CD4-positive, alpha-beta T cell treated with Interleukin-17A for 4 hours (primary cell): Measurements from ENCODE around the gene CAPS.
A peak's percentile ranks its signal among the peaks of the same experiment; 100 is the strongest.

Experiments
- DNase-seq: peaks from one replicate; pipeline ENCODE4 v3.0.0-alpha.2; 2020; ENCODE audit warnings: mixed read lengths

CAPS gene

DNA sequence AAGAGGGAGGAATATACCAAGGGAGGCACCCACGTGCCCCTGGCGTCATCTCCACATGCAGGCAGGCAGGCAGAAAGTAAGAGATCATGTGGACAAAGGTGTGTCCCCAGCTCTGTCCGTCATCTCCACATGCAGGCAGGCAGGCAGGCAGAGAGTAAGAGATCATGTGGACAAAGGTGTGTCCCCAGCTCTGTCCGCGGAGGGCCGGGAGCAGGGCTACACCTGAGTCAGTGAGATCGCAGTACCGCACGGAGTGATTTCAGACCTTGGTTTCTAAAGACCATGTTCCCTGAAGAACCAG lies 22.2 kb downstream of the CAPS start:
- DNase-seq: no peak

DNA sequence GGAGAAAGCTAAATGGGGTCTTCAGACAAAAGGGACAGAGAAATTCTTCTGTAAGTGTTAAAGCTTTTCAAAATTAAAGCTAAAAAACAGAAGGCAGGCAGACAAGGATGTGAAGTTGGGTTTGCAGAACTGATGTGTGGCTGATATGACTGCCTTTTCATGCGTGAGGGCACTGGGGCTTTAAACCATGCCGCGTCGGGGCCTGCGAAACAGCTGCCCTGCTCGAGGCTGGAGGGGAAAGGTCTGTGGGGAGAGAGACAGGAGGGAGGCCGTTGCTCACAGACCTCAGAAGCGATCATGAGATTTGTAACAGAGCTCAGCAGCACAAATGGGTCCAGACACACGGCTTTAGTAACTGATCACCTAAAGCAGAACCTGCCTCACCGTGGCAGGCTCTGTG lies 23.5 kb downstream of the CAPS start:
- DNase-seq: no peak

DNA sequence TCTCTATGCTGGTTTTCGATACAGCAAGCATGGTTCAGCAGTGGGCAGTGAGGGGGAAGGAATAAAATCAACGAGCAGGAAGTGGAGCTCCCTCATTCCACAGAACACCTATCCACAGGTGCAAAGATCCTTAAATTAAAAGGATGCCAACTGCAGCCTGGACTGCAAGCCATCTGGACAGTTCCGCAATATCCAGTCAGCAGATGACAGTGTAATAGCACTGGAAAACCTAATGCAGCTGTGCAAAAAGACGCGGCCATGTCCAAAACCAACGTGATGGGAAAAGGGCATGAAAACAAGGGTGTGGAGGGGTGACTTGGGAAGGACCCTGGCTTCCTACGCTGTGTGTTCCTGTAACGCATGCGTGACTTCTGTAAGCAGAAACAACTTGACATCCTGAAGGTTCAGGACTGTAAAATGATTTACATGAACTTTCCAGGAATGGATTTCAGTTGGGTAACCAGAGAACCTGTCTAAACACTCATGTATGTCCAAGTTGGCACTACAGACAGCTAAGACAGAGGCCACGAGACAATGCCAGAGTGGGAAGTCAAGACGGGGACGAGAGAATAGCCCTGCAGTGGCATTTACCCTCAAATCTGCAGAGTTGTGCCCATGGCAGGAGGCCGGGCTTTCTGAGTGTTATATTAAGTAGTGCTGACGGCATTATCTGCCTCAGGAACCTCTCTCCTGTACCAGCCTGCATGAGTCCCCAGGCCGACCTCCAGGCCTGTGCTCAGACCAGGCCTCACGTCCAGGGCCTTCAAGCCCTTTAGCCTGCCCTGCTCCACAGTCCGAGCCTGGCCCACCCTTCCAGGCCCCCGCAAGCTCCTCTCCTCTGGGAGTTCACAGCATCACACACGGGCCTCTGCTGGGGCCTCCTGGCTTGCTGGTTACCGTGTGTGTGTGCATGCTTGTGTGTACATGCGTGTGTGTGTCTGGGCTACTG lies 26.5 kb downstream of the CAPS start:
- DNase-seq: no peak

DNA sequence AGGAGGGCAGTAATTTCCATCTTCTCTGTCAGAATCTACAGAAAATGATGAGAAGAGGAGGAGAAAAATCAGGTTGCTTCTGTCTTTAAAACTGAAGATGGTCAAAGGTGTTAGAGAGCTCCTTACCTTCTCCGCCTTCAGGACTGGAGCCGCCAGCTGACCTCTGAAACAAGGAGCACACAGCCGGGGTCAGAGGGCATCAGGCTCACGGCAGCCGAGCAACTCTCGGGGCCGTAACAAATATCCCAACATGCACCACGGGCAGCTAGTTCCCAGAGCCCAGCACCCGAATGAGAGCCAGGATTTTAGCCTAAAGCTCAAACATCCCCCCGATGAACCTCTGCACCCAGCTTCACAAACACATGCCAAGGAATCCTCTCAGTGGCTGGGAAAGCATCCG lies 27.6 kb downstream of the CAPS start:
- no peak for DNase-seq

DNA sequence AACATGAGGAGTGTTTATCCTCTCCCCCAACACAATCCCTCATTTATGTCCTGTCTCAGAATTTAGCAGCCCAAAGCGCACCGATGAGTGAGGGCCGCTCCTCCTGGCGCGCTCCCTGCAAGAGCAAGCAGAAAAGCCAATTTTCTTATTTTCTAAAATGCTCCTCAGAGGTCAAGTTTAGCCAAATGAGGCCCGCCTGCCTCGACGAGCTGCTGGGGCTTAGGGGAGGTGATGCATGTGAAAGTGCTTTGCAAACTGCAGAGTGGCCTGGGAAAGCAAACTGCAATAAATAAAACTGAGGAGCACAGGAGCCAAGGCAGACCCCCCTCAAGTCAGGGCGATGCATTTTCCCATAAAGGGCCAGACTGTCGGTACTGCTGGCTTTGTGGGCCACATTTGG lies 29.0 kb downstream of the CAPS start:
- no peak for DNase-seq

DNA sequence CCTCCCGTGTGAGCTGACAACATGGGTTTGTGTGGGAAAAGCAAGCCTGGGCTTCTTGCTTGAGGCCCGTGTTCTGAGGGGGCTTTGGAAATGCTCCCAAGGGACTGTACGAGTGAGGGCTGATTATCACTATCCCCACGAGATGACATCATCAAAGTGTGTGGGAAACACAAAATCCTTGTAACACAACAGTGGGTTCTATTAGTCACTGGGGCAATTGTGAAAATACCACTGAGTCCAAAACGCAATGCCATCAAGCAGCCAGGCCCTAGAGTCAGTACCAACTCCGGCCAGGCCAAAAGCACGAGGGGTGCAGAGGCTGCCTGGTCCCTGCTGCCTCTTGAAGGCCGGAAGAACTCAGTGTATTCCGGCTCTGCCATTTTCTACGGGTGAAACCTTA lies 29.6 kb downstream of the CAPS start:
- DNase-seq: no peak

DNA sequence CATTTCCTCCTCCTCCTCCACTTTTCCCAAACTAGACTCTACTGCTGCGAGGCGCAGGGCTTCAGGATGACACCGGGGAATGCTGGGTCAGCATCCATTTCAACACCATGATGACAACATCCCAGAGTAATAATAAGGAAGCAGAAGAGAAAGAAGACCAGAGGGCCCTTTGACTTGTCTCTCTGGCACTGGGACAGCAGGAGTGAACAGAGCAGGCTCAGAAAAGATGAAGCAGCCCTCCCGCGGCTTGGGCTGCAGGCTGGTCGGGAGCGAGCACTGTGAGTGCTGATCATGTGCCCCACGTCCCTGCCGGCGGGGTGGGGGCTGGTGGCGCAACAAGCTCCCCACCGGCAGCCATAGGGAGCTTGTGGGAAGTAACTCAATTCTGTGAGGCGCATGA lies 33.4 kb downstream of the CAPS start:
- DNase-seq: no peak

DNA sequence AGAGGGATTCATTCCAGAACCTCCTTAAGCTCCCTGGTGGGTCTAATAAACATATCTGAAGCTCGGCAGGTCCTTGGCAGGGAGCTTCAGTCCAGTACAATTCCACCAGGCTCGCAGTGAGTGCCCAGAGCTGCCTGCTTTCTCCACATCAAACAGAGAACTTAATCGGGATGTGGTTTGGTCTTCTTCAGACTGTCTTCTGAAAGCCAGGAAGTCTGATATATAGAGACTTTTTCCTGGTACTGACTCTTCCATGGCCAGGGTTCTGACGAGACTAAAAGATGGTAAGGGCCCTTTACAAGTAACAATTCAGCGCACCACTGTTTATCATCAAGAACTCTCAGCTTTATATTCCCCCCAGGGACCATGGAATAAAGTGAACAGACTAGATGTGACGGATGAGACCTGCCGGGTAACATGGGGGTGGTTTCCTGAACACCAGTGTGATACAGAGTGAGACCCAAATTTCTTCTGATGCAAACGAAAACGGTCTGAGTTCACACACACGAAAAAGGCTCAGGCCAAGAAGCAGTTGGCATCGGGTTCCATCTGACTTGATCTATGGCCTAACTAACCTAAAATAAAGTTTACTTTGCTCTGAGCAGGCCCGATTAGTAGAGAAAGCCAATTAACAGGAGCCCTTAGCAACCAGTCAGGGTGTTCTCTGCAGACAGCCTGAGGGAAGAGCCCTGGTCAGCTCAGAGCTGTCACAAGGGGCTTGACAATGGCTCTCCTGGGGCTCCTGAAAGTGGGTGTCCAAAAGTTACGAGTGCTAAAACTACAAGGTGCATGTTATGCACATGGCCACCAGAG lies 34.9 kb downstream of the CAPS start:
- DNase-seq: peak; percentile 50

DNA sequence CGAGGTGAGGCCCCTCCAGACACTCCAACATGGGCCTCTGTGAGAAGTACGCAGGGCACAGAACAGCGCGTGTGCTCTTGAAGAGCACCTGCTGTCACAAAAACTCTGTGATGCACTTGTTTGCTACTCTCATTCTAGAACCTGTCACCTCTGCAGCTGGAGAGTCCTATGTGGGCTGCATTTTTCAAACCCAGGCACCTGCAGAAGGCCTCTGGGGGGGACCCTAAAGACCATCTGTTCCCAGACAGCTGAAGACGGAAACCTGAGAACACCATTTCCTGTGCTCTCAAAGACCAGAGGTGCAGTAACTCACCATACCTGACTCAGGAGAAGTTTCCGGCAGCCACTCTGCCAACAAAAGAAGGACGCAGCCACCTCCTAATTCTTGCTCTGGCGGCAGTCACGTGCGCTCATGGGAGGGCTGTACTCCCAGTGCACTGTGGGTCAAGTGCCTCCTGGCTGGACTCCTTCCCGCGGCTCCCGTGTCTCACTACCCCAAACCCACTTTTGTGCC lies 35.8 kb downstream of the CAPS start:
- peak; percentile 69 for DNase-seq

DNA sequence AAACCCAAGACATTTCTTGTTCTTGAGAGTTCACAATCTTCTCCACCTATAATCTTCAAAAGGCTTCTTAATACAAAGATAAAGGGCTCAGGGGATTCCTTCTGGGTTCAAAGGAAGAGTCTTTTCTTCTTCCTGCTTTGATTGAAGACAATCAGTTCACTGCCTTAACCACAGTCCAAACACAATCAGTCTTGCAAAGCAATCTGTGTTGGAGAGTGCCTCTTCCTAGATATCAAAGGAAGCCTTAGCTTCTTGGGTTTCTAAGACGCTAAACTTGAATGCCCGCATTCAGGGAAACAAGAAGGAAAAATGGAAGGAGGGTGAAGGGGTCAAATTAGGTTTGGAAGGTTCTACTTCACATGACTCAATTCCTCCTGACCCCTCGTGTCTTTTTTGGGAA lies 36.7 kb downstream of the CAPS start:
- DNase-seq: no peak

DNA sequence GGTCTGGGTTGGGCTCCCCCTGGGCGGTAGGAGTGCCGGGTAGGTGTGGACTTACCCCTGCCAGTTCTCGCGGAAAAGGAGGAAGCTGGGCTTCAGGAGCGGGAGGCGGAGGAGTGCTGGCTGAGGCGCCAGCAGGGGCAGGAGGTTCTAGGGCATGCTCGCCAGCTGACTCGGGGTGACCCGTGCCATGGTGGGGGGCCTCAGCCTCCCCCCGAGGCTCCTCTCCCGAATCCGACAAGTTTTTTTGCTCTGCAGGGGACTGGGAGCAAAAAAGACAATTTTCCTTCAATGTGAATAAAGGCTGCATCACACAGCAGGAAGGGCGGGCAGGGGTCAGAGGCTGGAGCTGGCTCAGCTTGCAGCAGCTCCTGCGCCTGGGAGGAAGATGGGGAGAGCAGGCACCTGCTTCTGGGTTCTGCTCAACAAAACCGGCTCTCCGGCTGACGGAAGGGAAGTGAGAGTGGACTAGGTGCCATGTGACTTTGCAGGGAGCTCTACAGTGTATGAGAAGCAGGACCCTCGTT lies 37.3 kb downstream of the CAPS start:
- no peak for DNase-seq

DNA sequence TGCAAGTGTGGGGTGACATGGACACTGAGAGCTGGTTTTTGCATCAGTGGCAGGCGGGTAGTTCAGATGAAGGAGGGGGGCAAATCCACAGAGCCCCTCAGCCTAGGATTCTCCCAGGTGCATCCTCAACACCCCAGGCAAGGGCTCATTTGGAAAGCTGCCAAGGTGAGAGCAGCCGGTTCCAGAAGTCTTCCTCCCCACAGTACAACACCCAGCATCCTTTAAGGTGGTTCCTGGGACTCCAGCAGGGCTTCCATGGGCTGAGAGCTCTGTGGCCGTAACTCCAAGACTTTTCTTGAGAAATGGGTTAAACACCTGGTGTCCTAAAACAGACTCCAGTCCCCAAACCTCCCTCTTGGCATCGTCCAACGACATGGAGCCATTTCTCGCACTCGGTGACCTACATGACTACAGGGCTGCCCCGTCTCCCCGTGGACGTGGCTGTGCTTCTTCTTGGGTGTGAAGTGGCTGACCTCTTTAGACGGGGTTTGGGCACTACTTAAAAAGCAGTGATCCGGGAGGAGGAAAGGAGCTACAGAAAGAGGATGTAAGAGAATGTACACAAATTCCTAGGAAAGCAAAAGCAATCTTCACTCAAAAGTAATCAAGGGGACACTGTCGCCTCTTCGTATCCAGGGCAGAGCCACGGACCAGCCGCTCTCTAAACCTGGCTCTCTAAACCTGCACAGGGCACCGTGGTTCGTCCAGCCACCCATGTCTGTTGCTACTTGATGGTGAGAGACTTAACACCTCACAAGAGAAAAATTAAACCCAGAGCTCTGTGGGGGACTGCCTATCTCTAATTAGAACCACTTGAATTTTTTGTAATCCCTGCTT lies 38.4 kb downstream of the CAPS start:
- no peak for DNase-seq

DNA sequence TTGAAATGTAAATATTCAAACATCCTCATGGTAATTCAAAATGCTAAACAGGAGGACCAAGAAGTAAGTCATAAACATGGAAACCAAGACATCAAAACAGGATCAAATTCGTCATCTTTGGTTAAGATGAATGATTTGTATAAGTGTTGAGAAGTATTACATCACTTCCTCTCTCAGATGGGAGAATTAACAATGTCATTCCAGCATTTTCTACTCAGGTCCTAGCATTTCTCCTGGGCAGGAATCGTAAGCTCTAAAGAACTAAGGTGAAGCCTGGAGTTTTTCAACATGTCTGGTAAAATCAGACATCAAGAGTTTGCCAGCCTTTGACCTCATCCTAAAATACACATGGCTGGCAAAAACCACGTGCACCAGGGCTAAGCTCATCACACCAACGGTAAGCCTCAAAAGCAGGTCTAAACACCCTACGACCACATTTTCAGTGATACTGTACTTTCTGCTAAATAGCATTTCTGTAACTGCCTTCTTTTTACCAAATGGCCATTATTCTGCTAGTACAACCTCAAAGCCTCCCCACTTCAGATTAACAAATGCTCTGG lies 39.1 kb downstream of the CAPS start:
- no peak for DNase-seq

DNA sequence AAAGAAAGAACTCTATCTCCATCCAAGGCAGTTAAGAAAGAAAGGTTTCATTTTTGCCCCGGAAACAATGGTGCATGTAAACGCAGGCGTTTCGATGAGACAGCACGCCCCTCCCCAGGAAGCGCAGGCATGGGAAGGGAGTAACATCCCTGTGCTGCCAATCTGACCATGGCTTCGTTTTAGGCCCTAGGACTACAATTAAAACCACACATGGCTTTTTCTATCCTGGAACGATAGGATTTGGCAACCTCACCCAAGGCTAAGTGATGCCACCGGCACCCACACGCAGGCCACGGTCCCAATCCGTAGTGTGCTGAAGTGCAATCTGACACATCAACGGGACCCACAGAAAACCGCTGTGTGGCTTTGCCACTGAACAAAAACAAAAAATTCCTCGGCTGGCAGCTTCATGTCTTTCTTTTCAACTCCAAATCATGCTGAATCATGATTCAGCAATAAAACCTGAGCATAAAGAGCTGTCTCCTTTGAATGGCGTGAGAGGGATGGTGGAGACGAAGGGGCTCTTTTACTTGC lies 39.7 kb downstream of the CAPS start:
- peak; percentile 70 for DNase-seq

DNA sequence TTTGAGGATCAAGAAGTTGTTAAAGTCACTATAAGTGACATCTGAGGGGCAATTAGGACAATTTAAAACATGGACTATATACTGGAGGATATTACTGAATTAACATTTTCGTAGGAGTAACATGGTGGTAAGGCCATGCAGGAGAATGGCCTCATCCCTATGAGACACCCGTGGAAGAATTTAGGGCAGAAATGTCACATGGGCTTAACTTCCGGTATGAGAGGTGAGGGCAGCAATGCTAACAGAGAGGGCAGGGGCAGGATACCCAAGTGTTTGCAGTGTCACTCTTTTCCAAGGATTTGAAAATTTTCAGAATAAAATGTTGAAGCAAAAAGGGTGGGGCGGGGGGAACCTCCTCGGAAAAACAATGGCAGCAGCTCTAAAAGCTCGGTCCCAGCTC lies 40.2 kb downstream of the CAPS start:
- no peak for DNase-seq

DNA sequence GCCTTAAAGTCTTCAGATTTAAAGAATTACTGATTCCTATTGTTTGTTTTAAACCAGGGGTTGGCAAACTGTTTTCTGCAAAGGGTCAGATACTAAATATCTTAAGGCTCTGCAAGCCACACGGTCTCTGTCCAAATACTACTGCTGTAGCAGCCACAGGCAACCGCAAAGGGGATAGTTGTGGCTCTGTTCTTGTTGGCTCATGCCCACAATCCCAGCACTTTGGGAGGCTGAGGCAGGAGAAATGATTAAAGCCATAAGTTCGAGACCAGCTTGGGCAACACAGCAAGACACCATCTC lies 41.5 kb downstream of the CAPS start:
- DNase-seq: no peak

DNA sequence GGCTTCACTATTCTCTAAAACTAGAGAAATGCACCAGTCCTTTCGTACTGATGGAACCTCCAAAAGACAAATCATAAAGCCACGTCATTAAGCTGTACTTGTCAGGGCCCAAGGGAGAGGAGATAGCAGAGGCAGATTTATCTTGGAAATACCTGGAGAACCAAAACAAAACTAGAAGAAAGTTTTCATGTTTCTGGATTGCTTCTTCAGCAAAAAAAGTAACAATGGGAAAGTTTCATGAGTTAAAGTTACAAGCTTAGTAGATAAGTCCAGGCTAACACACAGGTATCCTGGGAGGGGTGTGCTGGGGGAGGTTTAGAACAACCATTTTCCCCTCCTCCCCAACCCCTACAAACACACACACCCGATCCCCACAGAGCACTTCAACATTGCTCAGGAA lies 42.3 kb downstream of the CAPS start:
- no peak for DNase-seq

DNA sequence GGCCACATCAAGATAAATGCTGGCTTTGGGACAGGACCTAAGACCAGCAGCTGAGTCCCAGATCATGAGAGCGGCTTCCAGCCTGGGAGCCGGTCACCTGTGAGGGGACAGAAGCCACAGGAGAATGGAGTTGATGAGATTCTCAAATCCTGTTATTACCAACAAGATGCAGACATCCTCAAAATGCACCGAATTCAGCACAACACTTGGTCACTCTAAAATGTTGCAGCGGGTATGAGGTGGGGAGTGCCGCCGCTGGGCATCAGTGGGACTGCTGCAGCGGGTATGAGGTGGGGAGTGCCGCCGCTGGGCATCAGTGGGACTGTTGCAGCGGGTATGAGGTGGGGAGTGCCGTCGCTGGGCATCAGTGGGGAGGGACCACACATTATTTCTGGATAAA lies 42.7 kb downstream of the CAPS start:
- DNase-seq: no peak

DNA sequence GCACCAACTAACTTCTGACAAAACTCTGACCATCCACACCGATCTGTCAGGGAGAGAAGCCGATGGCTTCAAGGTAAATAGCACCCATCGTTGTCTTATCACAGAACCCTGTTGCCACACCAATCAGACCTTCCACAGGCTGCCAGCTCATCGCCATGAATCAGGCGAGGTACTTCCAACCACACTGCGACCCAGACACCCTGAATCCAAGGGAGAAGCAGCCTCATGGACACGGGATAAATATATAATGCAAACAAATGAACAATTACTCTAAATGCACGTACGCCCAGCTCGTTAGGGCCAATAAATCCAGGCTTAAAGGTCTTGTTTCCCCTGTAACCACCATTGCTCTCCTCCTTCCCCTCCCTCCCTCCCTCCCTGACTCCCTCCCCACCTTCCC lies 43.1 kb downstream of the CAPS start:
- no peak for DNase-seq

DNA sequence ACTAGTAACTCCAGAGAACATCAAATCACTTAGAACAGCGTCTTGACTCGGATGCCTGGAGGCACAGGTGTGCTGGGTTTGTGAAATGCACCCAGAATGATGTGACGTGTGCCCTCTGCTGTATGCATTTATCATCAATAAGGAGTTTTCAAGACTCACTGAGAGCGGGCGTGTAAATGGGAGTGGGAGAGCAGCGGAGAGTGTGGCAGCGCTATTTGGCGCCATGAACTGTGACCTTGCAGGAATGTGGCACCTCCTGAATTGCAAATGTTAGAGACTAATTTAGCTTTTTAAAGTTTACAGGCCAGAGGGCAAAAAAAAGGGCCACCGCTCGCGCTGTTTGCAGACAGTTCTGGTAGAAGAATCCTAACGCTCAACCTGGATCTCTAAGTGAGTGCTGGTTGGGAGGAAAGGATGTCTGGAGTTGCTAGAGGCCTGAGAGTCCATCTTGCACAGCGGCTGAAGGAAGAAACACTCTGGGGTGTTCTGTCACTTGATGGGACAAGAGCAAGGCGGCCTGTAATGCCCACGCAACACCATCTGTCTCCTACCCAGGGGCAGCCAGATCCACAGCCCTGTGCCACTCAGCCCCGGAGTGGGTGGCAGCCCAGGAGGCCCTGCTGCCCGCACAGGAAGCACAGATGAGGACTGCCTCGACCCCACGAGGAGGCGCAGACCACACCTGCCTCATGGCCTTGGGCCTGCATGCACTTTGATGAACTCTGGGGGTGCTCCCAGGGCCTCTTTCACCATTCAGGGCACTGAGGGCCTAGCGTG lies 44.2 kb downstream of the CAPS start:
- DNase-seq: no peak

DNA sequence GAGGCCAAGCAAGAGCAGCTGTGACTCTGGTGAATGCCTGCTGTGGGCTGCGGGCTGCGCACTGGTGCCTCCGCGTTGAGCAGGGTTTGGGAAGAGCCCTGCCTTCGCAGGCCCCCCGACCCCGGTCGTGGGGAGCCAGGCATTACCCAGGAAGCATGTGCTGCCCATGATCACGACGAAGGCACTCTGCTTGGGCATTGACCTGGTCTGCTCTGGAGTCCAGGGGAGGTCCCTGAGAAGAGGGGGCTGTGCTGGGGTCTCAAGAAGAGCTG lies 44.7 kb downstream of the CAPS start:
- no peak for DNase-seq
